ENCODE data around the gene SSTR4.

DNA sequence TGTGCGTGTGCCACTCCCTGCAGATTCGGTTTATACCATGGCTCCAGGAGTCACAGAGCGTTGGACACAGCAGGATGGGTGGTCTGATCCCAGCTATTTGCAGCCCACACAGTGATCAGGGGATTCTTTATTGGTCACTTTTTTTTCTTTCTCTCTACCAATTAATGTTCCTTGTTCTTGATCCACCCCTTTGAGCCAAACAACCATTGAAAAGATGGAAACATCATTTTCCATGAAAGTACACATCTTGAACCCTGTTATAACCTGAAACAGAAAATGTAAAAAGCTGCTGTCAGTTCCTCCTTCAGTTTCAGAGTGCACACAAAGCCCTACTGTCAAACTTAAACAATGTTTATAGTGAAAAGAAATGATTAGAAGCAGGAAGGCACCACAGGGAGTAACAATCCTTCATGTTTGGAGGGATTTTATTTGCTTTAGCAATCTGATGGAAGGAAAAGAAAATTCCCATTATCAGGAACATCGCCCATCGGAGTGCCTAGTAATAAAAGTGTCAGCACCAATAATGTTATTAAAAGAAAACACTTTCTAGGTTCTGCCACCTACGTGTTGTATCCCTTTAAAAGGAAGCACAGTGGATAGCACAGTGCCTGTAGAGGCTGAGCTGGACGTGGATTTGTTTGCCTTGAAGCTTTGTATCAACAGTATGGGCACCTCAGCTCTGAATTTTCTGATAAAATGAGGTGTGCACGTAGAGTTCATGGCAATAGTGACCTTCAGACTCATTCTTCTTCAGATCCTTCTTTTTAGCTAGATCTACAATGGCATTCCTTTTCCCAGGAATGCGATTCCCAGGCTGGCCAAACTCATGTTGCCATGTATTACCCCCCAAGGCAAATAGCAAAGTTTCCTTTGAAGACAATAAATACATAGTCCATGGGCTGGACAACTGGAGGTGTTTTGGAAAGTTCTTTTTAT, 30.4 kb downstream of the SSTR4 start:
- TF ChIP-seq CBX2 (IDR thresholded peaks at IDR 0.05; ENCODE audit: insufficient read depth, low read length, poor library complexity, severe bottlenecking) (no peak), ZNF239 (CRISPR knock-in tag; IDR thresholded peaks at IDR 0.05) (no peak), TCF7L2 (IDR thresholded peaks at IDR 0.05; ENCODE audit: low read depth, low read length) (no peak), ILF3 (IDR thresholded peaks at IDR 0.05; ENCODE audit: borderline replicate concordance) (no peak), ZFX (CRISPR knock-in tag; IDR thresholded peaks at IDR 0.05) (no peak)
- TF ChIP-seq, protein P1, sequence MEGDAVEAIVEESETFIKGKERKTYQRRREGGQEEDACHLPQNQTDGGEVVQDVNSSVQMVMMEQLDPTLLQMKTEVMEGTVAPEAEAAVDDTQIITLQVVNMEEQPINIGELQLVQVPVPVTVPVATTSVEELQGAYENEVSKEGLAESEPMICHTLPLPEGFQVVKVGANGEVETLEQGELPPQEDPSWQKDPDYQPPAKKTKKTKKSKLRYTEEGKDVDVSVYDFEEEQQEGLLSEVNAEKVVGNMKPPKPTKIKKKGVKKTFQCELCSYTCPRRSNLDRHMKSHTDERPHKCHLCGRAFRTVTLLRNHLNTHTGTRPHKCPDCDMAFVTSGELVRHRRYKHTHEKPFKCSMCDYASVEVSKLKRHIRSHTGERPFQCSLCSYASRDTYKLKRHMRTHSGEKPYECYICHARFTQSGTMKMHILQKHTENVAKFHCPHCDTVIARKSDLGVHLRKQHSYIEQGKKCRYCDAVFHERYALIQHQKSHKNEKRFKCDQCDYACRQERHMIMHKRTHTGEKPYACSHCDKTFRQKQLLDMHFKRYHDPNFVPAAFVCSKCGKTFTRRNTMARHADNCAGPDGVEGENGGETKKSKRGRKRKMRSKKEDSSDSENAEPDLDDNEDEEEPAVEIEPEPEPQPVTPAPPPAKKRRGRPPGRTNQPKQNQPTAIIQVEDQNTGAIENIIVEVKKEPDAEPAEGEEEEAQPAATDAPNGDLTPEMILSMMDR (IDR thresholded peaks at IDR 0.05 in 2 of 3, conservative IDR thresholded peaks at IDR 0.05 in 1 of 3; ENCODE audit: insufficient read depth in 2 of 3, low read depth in 1 of 3, low read length in 3 of 3) = no peak
